HG03139 (cell line): ENCODE results near the gene CLIP2.
"Not testable (repeated sequence)": the region's sequence is repeated elsewhere in the genome, so short reads cannot be mapped to it uniquely, and the experiment has no call there.

ENCODE experiments used
- ATAC-seq: cut with Tn5 transposase; IDR thresholded peaks from one replicate; pipeline ENCODE4 v1.9.1; 2021; ENCODE audit not compliant: unreplicated experiment

The CLIP2 gene

DNA sequence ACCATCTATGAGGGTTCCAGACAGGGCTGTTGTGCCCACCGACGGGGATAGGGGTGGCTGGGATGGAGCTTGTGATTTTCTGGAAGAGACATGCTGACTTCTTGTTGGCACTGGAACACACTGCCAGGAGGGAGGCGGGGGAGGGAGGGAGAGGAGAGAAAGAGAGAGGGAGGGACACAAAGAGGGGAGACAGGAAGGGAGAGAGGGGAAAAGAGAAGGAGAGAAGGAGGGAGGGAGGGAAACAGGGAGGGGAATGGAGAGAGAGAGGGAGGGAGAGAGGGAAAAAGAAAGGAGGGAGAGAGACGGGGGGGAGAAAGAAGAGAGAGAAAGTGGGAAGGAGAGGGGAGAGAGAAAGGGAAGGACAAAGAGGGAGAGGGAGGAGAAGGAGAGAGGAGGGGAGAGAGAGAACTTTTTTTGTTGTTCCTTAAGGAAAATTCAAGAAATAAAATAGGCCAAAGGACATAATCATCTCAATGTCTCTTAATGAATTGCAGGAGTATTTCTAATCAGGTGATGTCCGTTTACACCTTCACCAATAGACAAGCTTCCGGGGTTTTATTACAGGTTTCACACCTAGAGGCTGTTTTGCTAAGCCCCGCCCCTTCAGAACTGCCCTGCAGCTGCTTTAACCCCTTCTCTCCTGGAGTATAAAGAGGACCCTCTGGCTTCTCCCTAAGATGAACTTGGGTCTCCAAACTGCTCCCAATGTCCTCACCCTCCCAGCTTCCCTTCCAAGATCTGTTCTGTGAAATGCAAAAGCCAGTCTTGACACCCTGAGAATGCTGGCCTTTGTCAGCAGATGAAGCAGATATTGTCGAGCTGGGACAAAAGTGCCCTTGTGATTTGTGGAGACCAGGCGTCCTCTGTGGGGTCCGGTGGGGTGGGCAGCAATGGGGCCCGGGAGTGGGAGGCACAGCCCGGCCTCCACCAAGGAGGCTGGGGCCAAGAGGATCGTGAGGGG, 82.5 kb downstream of the CLIP2 start:
- ATAC-seq, result no peak

DNA sequence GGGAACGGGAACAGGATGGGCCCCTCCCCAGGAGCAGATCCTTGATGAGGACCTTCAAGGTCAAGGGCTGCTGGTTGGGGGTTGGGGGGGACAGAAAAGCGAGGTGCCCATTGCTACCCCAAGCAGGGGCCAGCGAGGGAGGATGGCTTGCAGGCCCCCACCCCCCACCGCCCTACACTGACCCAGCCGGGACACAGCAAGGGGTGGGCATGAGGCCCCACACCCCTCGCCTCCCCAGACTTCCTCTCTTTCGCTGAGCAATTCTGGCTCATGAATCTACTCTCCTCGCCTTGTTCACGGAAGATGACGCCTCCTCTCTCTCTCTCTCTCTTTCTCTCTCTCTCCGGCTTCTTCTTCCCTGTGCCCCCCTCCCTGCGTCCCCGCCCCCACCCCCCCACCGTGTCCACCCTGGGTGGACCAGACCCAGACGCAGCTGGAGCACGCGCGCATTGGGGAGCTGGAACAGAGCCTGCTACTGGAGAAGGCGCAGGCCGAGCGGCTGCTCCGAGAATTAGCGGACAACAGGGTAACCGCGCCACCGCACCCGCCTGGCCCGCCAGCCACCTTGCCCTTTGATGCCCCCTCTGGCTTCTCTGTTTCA, 83.4 kb downstream of the CLIP2 start:
- ATAC-seq, result no peak

- ATAC-seq, result no peak
Measured at GRCh38 chr7:74373536-74373935, 84.3 kb downstream of the CLIP2 start.

DNA sequence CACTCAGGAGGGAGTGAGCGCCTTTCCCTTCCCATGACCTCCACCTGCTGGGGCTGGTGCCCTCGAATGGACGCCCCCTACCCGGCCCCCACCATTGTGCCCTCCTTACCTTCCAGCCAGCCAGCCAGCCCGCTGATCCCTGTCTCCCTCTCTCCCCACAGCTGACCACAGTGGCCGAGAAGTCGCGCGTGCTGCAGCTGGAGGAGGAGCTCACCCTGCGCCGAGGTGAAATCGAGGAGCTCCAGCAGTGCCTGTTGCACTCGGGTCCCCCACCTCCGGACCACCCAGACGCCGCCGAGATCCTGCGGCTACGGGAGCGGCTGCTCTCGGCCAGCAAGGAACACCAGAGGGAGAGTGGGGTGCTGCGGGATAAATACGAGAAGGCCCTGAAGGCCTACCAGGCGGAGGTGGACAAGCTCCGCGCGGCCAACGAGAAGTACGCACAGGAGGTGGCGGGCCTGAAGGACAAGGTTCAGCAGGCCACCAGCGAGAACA, 86.6 kb downstream of the CLIP2 start:
- no peak for ATAC-seq

GRCh38 chr7:74376256-74377036, 87.2 kb downstream of the CLIP2 start:
- ATAC-seq, result no peak

GRCh38 chr7:74379938-74380337, 90.7 kb downstream of the CLIP2 start:
- ATAC-seq, result no peak

- ATAC-seq, result no peak
Measured at GRCh38 chr7:74380720-74381119, 91.5 kb downstream of the CLIP2 start.

- not testable (repeated sequence) for ATAC-seq
Measured at GRCh38 chr7:74384086-74384485, 94.9 kb downstream of the CLIP2 start.

- ATAC-seq, result not testable (repeated sequence)
Measured at GRCh38 chr7:74384854-74385253, 95.6 kb downstream of the CLIP2 start.

DNA sequence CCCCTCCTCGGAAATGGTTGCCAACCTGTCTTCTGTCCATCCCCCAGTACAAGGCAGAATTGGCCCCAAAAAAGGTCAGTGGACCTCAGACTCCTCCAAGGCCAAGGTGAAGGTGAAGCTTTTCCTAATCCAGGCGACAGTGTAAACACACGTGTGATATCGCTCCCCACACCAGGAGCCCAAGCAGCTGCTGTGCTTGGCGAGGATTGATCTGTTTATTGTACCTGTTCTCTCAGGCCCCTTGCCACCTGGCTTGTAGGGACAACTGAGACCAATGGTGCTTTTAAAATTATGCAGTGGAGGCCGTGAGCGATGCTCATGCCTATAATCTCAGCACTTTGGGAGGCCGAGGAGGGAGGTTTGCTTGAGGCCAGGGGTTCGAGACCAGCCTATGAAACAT, 98.4 kb downstream of the CLIP2 start:
- no peak for ATAC-seq

DNA sequence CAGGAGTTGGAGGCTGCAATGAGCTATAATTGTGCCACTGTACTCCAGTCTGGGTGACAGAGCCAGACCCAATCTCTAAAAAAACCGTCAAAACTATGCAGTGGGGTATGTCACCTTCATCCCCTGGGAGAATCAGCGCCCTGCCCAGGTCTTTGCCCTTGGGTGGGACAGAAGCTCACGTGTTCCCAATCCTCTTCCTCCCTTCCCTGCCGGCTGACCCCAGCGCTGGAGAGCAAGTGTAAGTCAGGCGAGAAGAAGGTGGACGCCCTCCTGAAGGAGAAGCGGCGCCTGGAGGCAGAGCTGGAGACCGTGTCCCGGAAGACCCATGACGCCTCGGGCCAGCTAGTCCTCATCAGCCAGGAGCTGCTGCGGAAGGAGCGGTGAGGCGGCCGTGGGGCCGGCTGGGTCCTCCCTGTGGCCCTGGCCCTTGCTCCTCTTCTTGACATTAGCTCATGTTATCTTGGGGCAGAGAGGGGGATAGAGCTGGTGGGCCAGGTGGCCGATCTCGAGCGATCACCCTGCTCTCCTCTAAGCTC, 99.7 kb downstream of the CLIP2 start:
- ATAC-seq, result no peak

GRCh38 chr7:74393722-74394121, 104.5 kb downstream of the CLIP2 start:
- not testable (repeated sequence) for ATAC-seq

GRCh38 chr7:74394601-74395000, 105.4 kb downstream of the CLIP2 start:
- ATAC-seq, result not testable (repeated sequence)

GRCh38 chr7:74395745-74396311, 106.6 kb downstream of the CLIP2 start:
- ATAC-seq, result no peak

- ATAC-seq, result no peak
Measured at GRCh38 chr7:74396993-74397392, 107.8 kb downstream of the CLIP2 start.

GRCh38 chr7:74398426-74398825, 109.2 kb downstream of the CLIP2 start:
- ATAC-seq, result no peak

DNA sequence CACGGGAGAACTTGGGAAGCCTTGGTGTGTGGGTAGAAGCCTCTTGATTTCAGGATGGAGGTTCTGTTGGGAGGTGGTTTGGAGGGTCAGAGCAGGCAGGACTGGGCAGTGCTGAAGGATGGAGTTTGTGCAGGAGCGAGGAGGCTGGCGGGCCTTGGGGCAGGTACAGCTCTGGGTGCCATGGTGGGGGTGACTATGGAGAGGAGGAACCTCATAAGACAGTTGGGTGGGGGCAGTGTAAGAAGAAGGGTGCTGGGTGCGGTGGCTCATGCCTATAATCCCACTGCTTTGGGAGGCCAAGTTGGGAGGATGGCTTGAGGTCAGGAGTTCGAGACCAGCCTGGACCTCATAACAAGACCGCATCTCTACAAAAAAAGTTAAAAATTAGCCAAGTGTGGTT, 109.8 kb downstream of the CLIP2 start:
- ATAC-seq, result no peak

GRCh38 chr7:74400420-74401136, 111.4 kb downstream of the CLIP2 start:
- ATAC-seq, result no peak

DNA sequence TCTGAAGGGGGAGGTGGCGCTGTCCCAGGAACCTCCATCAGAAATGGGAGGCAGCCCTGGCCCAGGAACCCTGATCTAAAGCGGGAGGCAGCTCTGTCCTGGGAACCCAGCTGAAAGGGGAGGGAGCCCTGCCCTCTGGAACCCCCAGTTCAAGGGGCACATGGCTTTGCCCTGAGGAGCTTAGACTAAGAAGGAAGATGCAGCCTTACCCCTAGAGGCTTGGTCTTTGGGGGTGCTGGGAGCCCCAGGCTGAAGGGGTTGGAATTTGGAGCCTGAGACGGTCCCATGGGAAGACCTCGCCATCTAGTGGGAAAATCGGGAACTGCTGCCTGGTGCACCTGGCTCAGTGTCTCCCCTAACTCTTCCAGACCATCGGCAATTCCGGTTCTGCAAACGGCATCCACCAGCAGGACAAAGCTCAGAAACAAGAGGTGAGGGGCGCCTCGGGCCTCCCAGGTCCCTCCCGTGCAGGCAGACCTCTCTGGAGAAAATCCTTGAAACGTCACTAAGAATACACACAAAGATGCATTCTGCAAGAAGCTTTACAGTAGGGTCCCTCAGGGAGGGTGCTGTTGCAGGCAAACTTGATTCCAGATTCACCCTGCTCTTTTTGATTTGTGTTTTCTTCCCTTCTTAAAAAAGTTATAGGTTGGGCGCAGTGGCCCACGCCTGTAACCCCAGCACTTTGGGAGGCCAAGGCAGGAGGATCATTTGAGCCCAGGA, 112.1 kb downstream of the CLIP2 start:
- ATAC-seq, result no peak
